Limb (tissue), 2 donors: Measurements from ENCODE around the gene PDCD1LG2.
"Not testable (repeated sequence)": the region's sequence is repeated elsewhere in the genome, so short reads cannot be mapped to it uniquely, and the experiment has no call there.

Experiments used
- DNase-seq, 2 donors: peaks; one replicate each; pipeline ENCODE4 v3.0.0-alpha.2; 2016; ENCODE audit errors: extremely low spot score in 2 of 2

PDCD1LG2 gene

DNA sequence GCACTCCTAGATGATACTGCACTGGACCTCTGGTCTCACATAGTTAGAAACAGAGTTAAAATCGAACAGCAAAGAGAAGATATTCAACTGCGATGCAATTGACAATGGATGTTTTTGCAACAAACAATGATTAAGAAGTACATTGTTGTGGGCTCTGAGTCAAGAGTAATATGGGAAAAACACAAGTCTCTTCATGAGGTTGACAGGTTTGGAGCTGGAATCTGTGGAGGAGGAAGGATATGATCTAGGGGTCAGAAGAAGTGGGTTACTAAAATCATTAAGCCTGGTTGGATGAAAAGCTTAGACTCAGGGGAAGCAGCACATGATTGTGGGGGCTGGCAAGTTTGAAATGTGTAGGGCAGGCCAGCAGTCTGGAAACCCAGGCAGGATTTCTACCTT lies 53.1 kb downstream of the PDCD1LG2 start:
- DNase-seq: no peak

DNA sequence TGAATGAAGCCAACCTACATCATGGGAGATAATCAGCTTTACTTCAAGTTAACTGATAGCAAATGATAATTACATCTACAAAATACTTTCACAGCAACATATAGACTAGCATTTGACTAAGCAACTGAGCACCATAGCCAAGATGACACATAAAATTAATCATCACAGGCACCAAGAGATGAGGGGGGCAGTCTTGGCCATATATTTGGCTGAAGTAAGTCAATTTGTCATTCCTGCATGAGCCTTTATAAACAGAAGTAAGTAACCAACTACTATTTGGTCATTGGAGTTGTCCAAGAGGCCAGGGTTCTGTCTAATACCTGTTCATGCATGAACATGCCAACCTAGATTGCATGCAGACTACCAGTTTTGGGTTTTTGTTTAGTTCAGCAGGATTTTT lies 53.6 kb downstream of the PDCD1LG2 start:
- DNase-seq: no peak

DNA sequence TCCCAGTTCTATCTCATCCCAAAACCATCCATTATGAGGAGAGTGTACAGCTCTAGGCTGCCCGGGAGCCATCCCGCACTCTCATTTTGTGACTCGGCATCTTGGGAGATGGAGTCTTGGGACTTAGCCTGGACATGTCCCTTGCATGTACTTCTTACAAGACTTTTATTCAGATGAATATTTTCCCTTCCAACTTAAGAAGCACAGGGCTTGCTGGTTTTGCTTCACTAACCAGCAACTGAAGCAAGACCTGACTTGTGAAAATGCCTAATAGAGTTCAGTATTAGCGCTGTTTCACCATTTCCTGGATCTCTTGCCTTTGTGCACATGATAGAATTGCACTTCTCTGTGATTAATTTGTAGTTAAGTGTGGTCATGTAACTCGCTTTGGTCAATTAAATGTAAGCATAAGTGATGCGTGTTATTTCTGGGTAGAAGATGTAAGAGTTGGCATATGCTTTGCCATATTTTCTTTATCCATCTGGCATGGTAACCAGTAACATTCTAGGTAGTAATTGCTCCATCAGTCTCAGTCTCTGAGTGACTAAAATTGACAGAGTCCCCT lies 55.8 kb downstream of the PDCD1LG2 start:
- no peak for DNase-seq

DNA sequence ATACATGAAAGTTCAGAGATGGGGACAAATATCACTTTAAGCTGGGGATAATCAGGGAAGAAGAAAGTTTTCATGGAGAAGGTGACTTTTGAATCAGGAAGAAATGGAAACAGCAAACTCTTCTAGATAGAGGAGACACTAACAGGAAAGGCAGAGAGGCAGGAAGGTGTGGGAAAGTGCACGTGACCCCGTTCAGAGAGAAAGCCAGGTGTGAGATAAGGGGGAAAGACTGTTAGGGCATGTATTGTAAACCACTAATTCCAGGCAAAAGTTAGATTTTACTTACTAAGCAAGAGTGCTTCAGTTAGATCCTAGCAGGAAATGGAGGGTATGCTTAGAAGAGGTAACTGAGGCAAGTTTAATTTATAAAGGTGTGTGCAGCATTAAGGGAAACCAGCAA lies 58.5 kb downstream of the PDCD1LG2 start:
- no peak for DNase-seq

DNA sequence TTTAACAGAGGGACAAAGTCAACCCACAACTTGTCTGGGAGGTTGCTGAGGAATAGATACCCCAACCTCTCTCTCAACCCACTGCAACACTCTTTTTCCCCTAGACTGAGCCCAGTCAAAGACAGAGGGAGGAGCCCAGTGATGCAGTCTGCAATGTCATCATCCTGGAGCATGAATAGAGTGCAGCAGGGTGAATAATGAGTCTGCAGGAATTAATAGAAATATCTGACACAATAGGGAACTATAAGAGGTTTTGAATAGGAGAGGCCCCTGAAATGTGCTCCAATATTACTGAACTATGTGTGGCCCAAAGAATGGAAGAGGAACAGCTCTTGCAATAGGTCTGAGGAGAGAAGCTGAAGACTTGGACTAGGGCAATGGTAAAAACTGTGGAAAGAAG lies 59.1 kb downstream of the PDCD1LG2 start:
- no peak for DNase-seq

DNA sequence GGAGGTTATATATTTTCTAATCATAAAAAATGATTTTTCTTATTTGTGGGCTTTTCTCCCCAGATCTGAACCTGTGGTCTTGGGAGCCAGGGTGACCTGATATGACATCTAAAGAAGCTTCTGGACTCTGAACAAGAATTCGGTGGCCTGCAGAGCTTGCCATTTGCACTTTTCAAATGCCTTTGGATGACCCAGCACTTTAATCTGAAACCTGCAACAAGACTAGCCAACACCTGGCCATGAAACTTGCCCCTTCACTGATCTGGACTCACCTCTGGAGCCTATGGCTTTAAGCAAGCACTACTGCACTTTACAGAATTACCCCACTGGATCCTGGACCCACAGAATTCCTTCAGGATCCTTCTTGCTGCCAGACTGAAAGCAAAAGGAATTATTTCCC lies 59.6 kb downstream of the PDCD1LG2 start:
- DNase-seq: no peak

DNA sequence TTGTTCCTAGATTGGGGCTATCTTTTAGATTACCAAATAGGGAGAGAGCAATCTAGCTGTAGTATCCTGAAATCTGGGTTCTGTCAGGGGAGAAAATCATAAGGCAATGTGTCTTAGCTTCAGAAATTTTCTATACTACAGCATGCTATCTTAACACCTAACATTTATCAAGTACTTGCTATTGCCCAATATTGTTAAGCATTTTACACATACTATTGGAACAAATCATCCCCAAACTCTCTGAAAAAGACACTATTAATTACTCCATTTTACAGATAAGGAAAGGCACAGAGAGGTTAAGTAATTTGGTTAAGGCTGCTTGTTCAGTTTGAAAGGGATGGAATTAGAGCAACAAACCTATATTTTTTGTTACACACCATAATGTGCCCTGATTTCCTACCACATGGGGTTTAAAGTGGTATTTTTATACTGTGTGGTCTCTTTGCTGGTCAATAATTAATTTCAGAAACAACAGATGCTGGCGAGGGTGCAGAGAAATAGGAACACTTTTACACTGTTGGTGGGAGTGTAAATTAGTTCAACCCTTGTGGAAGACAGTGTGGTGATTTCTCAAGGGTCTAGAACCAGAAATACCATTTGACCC lies 61.4 kb downstream of the PDCD1LG2 start:
- no peak for DNase-seq

DNA sequence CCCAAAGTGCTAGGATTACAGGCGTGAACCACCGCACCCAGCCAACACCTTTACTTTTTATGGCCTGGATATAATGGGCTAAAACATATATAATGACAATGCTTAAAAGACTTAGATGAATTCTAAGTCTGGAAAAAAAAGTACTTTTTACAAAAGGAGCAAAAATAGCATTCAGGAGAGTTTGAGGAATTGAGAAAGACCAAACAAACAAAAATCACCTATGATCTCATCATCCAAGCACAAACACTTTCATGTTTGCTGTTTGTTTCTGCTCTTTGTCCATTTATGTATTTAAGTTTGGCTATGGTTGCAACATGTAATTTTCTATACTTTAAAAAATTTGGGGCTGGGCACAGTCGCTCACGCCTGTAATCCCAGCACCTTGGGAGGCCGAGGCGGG lies 63.8 kb downstream of the PDCD1LG2 start:
- DNase-seq: no peak

DNA sequence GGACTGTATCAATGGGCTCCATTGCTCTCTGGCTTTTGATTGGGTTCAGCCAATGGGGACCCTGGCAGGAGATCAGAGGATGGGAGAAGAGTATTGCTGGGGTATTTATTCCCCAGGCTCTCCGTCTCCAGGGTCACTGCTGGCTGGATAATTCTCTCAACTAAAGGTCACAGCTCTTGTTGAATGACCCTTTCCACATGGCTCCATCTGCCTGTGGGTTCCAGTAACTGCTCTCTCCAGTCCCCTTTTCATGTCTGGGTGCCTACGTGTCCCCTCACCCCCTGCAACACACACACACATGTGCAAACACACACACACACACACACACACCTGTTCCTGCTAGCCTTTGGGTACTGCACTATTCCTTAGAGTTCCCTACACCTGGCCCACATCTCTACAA lies 64.7 kb downstream of the PDCD1LG2 start:
- DNase-seq: no peak

DNA sequence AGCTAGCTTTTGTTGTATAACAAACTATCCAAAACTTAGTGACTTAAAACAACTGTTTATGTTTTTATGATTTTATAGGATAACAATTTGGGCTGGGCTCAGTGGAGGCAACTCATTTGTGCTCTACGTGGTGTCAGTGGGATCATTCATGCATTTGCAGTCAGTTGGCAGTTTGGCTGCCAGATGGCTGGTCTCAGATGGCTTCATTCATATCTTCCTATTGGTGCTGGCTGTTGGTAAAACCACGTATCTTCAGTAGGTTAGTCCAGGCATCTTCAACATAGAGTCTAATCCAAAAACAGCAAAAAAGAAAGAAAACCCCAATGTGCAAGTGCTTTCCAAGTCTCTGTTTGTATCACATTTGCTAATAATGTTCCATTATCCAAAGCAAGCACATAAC lies 66.9 kb downstream of the PDCD1LG2 start:
- DNase-seq: no peak

DNA sequence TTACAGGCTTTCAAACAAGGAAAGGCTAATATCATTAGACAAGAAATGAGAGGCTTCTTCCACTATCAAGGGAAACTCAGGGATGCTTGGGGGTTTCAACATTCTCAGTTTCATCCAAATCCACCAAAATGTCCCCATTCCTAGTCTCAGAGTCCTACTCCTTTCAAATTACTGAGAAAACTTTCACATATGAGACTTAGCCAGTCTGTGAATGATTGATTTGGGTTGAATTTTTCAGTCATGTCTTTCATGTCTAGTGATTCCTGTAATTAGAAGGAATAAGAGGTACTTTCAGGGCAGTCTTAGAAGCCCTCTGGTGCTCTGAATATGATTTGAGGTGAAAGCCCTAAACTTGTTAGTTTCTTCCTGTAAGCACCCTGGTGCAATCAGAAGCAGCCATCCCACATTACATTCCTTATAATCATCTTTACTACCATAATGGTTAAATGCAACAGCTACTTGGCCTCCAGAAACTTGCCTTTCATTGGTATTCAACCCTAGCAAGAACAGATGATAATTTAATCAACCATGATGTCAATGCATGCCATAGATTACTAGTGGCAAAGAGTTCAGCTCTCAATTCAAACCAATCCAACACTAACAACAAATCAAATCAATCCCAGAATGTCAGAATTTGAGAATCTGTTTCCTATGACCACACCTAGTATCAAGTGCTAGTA lies 67.8 kb downstream of the PDCD1LG2 start:
- DNase-seq: no peak

DNA sequence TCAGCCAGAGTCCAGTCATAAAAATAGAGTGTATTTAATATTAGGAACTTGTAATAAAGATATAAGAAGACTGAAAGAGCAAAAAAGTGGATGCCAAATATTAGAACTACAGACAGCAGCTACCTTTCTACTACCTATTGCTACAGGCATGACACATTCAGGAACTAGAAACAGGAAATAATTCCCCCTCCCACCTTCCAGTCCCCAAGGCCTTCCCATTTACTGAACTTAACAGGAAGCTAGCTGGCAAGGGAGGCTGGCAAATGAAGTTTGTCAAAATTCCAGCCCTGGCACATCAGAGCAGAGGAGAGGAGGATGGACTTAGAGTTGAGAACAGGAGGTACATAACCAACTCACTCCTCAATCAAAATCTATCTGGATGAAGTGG lies 68.4 kb downstream of the PDCD1LG2 start:
- no peak for DNase-seq

DNA sequence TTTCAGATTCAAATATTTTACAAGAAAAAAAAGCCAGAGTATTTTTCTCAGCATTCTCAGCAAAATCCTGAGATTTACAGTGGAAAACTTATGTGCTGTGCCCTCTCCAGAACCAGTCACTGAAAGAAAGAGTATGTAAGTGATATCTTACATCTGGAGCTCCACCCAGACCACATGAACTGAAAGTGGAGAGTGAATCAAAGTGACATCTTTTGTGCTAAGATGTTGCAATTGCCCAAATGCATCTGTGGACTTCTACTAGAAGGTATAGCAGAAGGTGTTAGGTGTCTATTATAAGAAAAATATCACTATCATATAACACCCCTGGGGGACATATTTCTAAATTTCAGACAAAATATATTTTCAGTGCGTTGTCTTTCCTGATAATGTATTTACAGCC lies 69.5 kb downstream of the PDCD1LG2 start:
- no peak for DNase-seq

DNA sequence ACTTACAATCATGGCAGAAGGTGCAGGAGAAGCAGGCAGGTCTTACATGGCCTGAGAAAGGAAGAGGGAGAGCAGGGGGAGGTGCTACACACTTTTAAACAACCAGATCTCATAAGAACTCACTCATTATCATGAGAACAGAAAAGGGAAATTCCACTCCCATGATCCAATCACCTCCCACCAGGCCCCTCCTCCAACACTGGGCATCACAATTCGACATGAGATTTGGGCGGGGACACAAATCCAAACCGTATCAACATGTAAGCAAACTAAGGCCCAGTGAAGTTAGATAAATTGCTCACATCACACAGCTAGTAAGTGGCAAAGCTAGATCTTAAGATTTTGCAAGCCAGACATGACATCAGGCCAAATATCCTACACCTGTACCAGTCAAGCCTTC lies 70.3 kb downstream of the PDCD1LG2 start:
- DNase-seq: no peak

DNA sequence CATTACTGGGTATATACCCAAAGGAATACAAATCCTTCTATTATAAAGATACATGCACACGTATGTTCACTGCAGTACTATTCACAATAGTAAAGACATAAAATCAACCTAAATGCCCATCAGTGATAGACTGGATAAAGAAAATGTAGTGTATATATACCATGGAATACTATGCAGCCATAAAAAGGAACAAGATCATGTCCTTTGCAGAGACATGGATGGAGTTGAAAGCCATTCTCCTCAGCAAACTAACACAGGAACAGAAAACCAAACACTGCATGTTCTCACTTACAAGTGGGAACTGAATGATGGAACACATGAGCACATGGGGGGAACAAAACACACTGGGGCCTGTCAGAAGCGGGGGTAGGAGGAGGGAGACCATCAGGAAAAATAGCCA lies 71.4 kb downstream of the PDCD1LG2 start:
- not testable (repeated sequence) for DNase-seq

DNA sequence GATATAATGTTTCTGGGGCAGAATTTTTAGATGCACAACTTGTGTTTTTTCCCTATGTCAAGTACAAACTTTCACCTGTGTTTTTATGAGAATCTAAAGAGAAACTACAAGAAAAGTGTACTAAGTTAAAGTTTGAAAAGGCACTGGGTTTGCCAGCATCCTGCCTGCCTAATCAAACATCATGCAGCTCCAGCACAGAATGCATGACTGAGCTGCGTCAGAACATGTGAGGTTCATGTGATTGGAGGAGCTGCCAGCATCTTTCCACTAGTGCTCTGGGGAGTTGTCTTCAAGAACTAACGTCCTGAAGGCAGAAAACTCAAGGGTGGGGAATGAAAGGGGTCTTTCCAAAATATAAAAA lies 72.5 kb downstream of the PDCD1LG2 start:
- no peak for DNase-seq

DNA sequence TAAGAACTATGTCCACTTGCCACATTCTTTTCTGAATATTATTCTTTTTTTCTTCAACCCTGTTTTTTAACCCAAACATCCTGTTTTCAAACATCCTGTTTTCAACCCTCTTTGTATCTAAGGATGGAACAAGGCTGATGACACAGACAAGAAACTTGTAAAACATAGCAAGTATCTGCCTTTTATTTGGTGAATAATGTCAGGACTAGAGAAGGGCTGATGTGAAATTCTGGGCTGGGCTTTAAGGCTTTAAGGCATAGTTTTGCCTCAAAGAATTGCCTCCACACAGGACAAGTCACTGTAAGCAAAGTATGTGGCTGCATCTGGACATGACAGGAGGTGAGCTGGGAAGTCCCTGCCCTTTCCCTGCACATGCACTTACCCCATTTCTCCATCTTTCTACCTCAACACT lies 76.1 kb downstream of the PDCD1LG2 start:
- DNase-seq: no peak

DNA sequence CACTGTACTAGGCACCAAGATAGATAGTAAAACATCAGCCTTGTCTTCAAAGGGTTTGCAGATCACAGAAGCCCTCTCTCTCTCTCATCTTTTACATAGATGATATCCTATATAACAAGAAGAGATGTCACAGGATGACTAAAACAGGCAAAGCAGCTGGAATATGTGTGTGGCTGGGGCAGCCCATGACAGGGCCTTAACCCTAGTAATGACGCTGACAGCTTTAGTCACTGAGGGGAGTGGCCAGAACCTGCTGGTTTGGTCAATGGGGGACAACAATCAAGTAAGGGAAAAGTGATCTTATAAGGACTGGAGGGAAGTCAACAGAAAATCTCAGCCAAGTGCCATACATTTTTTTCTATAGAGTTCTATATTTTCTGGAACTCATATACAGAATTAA lies 76.7 kb downstream of the PDCD1LG2 start:
- no peak for DNase-seq

DNA sequence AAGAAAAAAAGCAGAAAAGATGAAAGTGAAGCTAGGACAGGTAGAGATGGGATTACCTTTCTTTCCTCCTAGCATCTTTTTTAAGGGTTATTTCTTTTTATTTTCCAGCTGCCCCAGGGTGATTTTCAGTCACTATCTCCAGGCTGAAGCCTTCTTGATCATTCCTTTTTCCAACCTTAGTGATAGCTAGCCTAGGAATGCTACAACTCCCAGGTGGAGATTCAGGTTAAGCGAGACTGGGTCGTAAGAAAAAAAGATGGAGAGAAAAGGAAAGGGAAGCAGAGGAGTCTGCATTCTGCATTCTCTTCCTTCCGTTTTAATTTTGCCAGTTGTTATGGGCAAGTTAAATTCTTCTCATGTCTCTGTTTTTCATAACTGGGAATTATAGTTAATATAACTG lies 81.9 kb downstream of the PDCD1LG2 start:
- DNase-seq: no peak

DNA sequence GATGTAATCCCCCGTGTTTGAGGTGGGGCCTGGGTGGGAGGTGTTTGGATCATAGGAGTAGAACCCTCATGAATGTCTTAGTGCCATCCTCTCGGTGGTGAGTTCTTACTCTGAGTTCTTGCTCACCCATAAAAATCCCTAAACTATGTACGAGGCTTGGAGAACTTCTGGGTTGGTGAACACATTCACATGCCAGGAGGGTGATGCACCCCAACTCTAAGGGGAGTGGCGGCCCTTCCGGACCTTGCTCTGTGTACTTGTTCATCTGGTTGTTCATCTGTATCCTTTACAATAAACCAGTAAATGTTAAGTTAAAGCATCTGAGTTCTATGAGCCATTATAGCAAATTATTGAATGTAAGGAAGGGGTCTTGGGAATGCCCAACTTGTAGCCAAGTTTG lies 82.6 kb downstream of the PDCD1LG2 start:
- no peak for DNase-seq

DNA sequence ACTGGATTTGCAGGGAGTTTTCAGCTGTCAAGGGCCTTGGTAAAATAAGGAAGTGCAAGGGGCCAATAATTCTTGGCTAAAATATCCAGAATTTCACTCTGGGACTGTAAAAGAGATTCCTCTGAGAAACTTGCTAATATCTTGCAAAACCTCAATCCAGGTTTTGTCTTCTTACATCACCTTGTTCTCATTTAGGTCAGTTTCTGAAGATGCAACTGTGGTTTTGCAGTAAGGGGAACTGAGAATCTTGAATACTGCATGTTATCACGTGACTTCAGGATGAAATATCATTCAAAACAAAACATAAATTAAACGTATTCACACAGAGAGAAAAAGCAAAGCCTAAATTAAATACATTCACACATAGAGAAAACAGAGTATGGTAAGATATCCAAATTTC lies 83.6 kb downstream of the PDCD1LG2 start:
- DNase-seq: no peak

DNA sequence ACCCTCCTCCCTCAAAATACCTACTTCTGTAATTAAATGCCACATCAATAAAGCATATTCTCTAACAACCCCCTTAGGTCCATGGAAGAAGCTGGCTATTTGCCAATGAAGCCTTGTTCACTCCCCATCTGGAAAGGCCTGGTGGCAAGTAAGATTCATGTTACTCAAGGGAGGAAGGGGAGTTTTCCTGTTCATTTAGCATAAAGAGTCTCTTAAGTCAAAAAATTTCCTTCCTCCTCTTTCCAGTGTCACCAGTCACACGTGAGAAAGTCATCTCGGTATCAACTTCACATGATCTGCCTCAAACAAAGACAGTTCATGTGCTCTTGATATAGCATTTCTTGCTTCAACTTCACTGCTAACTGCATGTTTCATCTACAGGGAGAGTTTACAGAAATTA lies 85.8 kb downstream of the PDCD1LG2 start:
- DNase-seq: no peak
